Right lobe of liver (tissue), 6 donors: Measurements from ENCODE around the gene MAEL. TPM values are rescaled to one million over a fixed set of nuclear protein-coding genes. Genes with fewer than 3 reads are reported as not detected.

Experiments
- ATAC-seq, 4 donors: fragments of 200-7000 bp; cut with Tn5 transposase; one replicate each; pipeline ENCODE4 v1.9.1; 2020; ENCODE audit warnings: mild to moderate bottlenecking in 4 of 4, moderate library complexity in 4 of 4
- DNase-seq, 3 donors: peaks; one replicate each; pipeline ENCODE4 v3.0.0-alpha.2; 2020
- H3K27ac ChIP-seq, 3 donors: fragments of 200-600 bp; one replicate each; pipeline ENCODE4 v1.8.0; 2022
- H3K27me3 ChIP-seq, 2 donors: fragments of 200-600 bp; one replicate each; pipeline ENCODE4 v1.8.0; 2022
- H3K36me3 ChIP-seq, 4 donors: fragments of 200-600 bp; sonication (generic) in 1 of 4; one replicate each; pipeline versions ENCODE4 v1.5.1 to v1.8.0; 2017 to 2022; ENCODE audit warnings: control low read depth in 1 of 4
- H3K4me1 ChIP-seq, 4 donors: fragments of 200-600 bp; sonication (generic) in 1 of 4; one replicate each; pipeline versions ENCODE4 v1.5.1 to v1.8.0; 2017 to 2022; ENCODE audit warnings: control low read depth in 1 of 4
- H3K4me3 ChIP-seq, 3 donors: fragments of 200-600 bp; one replicate each; pipeline ENCODE4 v1.8.0; 2022
- H3K9me3 ChIP-seq, 4 donors: fragments of 200-600 bp; sonication (generic) in 1 of 4; one replicate each; pipeline versions ENCODE4 v1.5.1 to v1.8.0; 2017 to 2022; ENCODE audit warnings: control low read depth in 1 of 4
- POLR2A ChIP-seq: fragments of 450-650 bp; IDR thresholded peaks from one replicate; pipeline ENCODE4 v1.6.1; 2017; ENCODE audit warnings: antibody characterized with exemption, mild to moderate bottlenecking
- WGBS: methylation state at CpG from one replicate; pipeline ENCODE4 v1.1.6; 2018; ENCODE audit warnings: low coverage, low lambda C conversion rate; ENCODE audit not compliant: insufficient coverage; ENCODE audit errors: missing lambda C conversion rate; 5-methylcytosine and 5-hydroxymethylcytosine counted together
- intact Hi-C, 2 donors: fragments of 100-400 bp; cut with DNase I; formaldehyde crosslinking; loops; one replicate each; pipeline versions ENCODE4 v1.11.2 to v1.14.1; 2022
- long read RNA-seq: library from polyadenylated mRNA; unstranded; transcript quantifications from one replicate; pipeline ENCODE4 v2.0.0, GENCODE V29; 2019
- total RNA-seq, 6 experiments: library from RNA; depleted of rRNA in 2 of 6; stranded (reverse); fragments of >200 nt in 2 of 6; fragmentation: NEBNext Ultra II Directional in 3 of 6; extraction: Animal tissue kit (Norgen Biotek cat#: 25700) in 3 of 6; gene quantifications; one replicate each; pipeline versions ENCODE4 v1.1.0 to v1.2.4, GENCODE V29; 2016 to 2023
- TF ChIP-seq, protein P1 (sequence below), 4 donors: fragments of 200-600 bp in 3 of 4; fragments of 450-650 bp in 1 of 4; IDR thresholded peaks; one replicate each; pipeline versions ENCODE4 v1.5.1 to v1.8.0; 2016 to 2022; ENCODE audit warnings: antibody characterized with exemption in 4 of 4, mild to moderate bottlenecking in 2 of 4
- donor health status: DM: no; HTN: yes; CAD: no.
- donor health status: DM: no; HTN: no; CAD: no.
- donor health status: DM: no; HTN: no; CAD: no.
- donor health status: DM: no; HTN: yes; CAD: no.
- donor health status: DM: no; HTN: yes; CAD: no.

Gene MAEL
- under 1 TPM in 1 of 6 experiments, not detected in 5; 0.15 TPM for total RNA-seq
- long read RNA-seq = 0 reads

DNA sequence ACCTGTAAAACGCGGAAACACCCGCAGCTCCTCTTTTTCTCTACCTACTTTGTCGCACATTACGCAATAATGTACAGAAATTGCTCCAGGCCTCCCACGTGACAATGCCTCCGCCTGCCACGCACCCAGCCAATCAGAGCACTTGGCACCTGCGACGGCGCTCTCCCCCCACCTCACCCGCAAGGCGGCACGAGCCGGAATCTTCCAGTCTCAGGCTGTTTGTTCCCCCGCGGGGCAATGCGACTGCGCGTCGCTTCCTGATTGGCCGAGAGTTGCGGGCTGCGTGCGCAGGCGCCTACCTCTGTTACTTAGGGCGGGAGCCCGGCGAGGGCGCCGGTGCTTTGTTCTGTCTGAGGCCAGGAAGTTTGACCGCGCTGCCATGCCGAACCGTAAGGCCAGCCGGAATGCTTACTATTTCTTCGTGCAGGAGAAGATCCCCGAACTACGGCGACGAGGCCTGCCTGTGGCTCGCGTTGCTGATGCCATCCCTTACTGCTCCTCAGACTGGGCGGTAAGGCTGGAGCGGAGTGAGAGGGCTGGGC, at the start of gene MAEL:
Gene MAEL, plus strand, starts transcription at position 307 of the 542 bp plus-strand sequence. Its CDS starts 73 bp downstream, at position 380.
- DNase-seq (no peak), ATAC-seq (no peak)
- WGBS = 91% methylated on average over 28 of the region's 45 CpGs
- Histone ChIP-seq H3K36me3 (no peaks in the 10 kb centered on the region), H3K4me1 (no peaks in the 10 kb centered on the region), H3K27ac (no peak within 1 kb of the TSS), H3K27me3 (no peaks in the 10 kb centered on the region), H3K4me3 (no peak within 1 kb of the TSS), H3K9me3 (no peaks in the 10 kb centered on the region)
- TF ChIP-seq, protein P1, sequence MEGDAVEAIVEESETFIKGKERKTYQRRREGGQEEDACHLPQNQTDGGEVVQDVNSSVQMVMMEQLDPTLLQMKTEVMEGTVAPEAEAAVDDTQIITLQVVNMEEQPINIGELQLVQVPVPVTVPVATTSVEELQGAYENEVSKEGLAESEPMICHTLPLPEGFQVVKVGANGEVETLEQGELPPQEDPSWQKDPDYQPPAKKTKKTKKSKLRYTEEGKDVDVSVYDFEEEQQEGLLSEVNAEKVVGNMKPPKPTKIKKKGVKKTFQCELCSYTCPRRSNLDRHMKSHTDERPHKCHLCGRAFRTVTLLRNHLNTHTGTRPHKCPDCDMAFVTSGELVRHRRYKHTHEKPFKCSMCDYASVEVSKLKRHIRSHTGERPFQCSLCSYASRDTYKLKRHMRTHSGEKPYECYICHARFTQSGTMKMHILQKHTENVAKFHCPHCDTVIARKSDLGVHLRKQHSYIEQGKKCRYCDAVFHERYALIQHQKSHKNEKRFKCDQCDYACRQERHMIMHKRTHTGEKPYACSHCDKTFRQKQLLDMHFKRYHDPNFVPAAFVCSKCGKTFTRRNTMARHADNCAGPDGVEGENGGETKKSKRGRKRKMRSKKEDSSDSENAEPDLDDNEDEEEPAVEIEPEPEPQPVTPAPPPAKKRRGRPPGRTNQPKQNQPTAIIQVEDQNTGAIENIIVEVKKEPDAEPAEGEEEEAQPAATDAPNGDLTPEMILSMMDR (IDR thresholded peaks at IDR 0.05) = no peak
- no peak for TF ChIP-seq POLR2A
- intact Hi-C loops = no loop called here

DNA sequence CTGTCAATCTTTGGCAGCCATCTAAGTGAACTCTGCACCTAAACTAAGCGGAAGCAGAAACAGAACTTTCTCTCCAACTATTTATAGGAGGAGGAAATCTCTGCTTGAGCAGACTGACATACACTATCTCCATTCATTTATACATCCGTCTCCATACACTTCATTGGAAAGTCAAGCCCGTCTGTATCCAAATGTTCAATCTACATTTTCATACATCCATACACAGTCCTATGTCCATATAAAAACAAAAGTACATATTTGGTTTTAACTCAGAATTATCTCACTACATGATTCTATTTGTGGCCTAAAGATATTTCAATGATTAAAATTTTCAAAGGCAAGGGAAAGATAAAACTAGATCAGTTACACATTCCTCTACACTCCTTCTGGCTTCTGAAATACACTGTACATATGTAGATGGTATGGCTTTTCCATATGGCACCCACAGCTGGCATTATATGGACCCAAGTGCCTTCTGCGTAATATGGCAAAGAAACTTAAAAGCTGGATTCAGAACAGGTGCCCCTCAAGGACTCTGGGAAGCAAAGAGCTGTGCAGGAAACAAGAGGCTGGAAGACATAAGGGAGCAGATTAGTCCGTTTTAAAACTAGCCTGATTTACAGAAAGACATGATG, 49.2 kb upstream of the MAEL start:
- Histone ChIP-seq H3K4me1 (no peaks in the 10 kb centered on the region), H3K9me3 (no peaks in the 10 kb centered on the region), H3K36me3 (no peaks in the 10 kb centered on the region), H3K4me3 (no peak overlapping the region), H3K27ac (no peak overlapping the region), H3K27me3 (no peaks in the 10 kb centered on the region)
- DNase-seq (no peak), ATAC-seq (peak in 2 of 4 donors; percentile 22 to 35)
- TF ChIP-seq, protein P1 (IDR thresholded peaks at IDR 0.05) = no peak
- TF ChIP-seq POLR2A = no peak
- WGBS = 68% methylated on average over 5 of the region's 5 CpGs
- intact Hi-C loops = no loop called here

DNA sequence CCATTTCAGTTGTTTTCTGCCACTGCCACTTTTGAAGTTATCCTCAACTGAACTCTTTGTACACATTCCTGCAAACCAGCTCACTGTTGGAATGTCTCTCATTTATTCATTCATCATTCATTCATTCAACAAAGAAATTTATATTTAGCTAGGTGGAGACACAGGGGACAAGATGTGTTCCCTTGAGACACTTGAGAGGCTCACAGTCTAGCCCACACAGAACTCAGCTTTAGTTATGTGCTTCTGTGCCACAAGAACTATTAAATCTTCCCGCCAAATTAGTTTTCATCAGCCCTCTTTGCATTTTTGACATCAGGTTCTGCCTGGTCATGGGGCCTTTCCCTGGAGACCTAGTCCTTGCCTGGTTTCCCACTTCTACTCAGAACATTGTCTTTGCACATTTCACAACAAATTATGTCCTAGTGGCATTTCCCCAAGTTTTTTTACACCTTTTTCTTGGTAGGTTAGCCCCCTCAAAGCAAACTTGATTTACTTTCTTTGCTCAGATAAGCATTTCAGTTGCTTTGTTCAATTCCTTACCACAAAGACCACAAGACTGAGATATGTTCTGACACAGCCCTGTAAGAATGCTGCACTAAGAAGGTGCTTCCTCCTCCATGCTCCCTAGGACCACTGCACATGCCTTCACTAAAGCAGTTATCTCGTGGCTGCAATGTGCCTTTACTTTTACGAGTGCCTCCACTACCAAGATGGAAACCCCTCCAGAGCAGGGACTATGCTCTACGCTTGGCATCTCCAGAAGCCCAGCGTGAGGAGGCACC, 44.7 kb upstream of the MAEL start:
- 73% methylated on average over 5 of the region's 5 CpGs for WGBS
- TF ChIP-seq POLR2A = no peak
- TF ChIP-seq, protein P1 (IDR thresholded peaks at IDR 0.05) = no peak
- Histone ChIP-seq H3K9me3 (no peaks in the 10 kb centered on the region), H3K27ac (no peak overlapping the region), H3K36me3 (no peaks in the 10 kb centered on the region), H3K27me3 (no peaks in the 10 kb centered on the region), H3K4me1 (peaks cover 0 to 6% (median 0%) of the 10 kb centered on the region in 4 donors), H3K4me3 (no peak overlapping the region)
- intact Hi-C loops = no loop called here
- ATAC-seq (no peak), DNase-seq (no peak)

DNA sequence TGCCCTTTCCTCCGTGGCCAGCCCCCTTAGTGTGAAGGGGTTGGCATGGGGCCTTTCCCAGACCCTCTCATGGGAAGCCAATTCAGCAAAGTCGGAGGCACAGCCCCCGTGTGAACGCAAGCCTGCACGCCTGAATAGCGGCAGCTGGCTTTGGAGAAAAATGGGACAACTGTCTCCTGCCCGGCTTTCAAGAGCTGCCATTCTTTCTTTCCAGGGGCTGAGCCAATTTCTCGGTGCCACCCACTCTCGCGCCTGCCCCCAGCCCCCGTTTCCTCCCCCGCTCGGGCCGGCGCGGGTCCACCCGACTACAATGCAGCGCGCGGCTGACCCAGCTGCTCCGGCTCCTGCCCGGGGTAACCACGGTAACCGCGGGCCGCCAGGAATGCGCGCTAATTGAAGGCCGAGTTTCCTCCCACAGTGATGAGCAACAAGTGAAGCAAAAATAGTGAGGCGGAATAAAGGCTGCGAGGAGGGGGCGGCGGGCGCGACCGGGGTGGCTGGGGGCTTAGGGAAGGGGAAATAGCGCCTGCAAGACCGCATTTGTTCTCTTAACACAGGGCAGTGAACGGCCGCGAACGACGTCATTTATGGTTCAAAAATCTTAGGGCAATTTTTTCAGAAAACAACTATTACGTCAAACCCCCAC, 41.6 kb upstream of the MAEL start:
- Histone ChIP-seq H3K27ac (no peak overlapping the region), H3K27me3 (no peaks in the 10 kb centered on the region), H3K4me3 (no peak overlapping the region), H3K9me3 (no peaks in the 10 kb centered on the region), H3K4me1 (peaks cover 0 to 6% (median 0%) of the 10 kb centered on the region in 4 donors), H3K36me3 (no peaks in the 10 kb centered on the region)
- DNase-seq (peak in 2 of 3 donors; percentile 21 to 49), ATAC-seq (peak in 3 of 4 donors; percentile 30 to 38 (median 35))
- intact Hi-C loops = no loop called here
- no peak for TF ChIP-seq POLR2A
- TF ChIP-seq, protein P1 (IDR thresholded peaks at IDR 0.05) = no peak
- 14% methylated on average over 36 of the region's 44 CpGs for WGBS
